Liver (tissue), 3 donors: ENCODE results near the gene KRT4.

ENCODE experiments used
- ATF3 ChIP-seq: IDR thresholded peaks from 2 replicates; pipeline ENCODE4 v1.6.1; 2016; ENCODE audit warnings: antibody characterized with exemption
- CTCF ChIP-seq: fragments of 150-350 bp; IDR thresholded peaks from 2 replicates; pipeline ENCODE4 v1.5.1; 2017; ENCODE audit warnings: improper control_type of control experiment, low read depth, low read length; ENCODE audit not compliant: missing input control
- EGR1 ChIP-seq, 2 donors: IDR thresholded peaks; 2 replicates each; pipeline ENCODE4 v1.6.1; 2016 to 2018; ENCODE audit warnings: antibody characterized with exemption in 2 of 2, low read depth in 2 of 2
- FOXA1 ChIP-seq: IDR thresholded peaks from 2 replicates; pipeline ENCODE4 v1.6.1; 2016; ENCODE audit warnings: antibody characterized with exemption
- GABPA ChIP-seq, 2 donors: IDR thresholded peaks in 1 of 2; conservative IDR thresholded peaks in 1 of 2; 2 replicates each; pipeline ENCODE4 v1.6.1; 2016; ENCODE audit warnings: antibody characterized with exemption in 2 of 2, mild to moderate bottlenecking in 1 of 2, moderate library complexity in 1 of 2
- HNF4G ChIP-seq: IDR thresholded peaks from 2 replicates; pipeline ENCODE4 v1.6.1; 2016; ENCODE audit warnings: antibody characterized with exemption
- JUND ChIP-seq, 2 donors: IDR thresholded peaks; 2 replicates each; pipeline ENCODE4 v1.6.1; 2016; ENCODE audit warnings: antibody characterized with exemption in 2 of 2
- MAX ChIP-seq: IDR thresholded peaks from 2 replicates; pipeline ENCODE4 v1.6.1; 2016; ENCODE audit warnings: antibody characterized with exemption
- NR2F2 ChIP-seq: IDR thresholded peaks from 2 replicates; pipeline ENCODE4 v1.6.1; 2016; ENCODE audit warnings: antibody characterized with exemption
- RAD21 ChIP-seq, 2 donors: IDR thresholded peaks; 2 replicates each; pipeline ENCODE4 v1.6.1; 2016; ENCODE audit warnings: antibody characterized with exemption in 2 of 2, mild to moderate bottlenecking in 2 of 2
- REST ChIP-seq: IDR thresholded peaks from 2 replicates; pipeline ENCODE4 v1.6.1; 2016; ENCODE audit warnings: antibody characterized with exemption, mild to moderate bottlenecking
- SP1 ChIP-seq: IDR thresholded peaks from 2 replicates; pipeline ENCODE4 v1.6.1; 2018; ENCODE audit warnings: antibody characterized with exemption, mild to moderate bottlenecking
- TAF1 ChIP-seq: conservative IDR thresholded peaks from 2 replicates; pipeline ENCODE4 v1.6.1; 2016; ENCODE audit warnings: antibody characterized with exemption, mild to moderate bottlenecking
- YY1 ChIP-seq: IDR thresholded peaks from 2 replicates; pipeline ENCODE4 v1.6.1; 2016; ENCODE audit warnings: antibody characterized with exemption, mild to moderate bottlenecking
- donor health status: healthy.
- donor health status: healthy.

GRCh38 chr12:52815676-52816588 is 2.0 kb upstream of the KRT4 start:
- TF ChIP-seq CTCF (no peak), FOXA1 (no peak), HNF4G (no peak), ATF3 (no peak), YY1 (no peak), RAD21 (IDR thresholded peaks at IDR 0.05) (no peak), MAX (no peak), NR2F2 (no peak), EGR1 (IDR thresholded peaks at IDR 0.05; ENCODE audit: low read depth in 2 of 2) (no peak), TAF1 (no peak), SP1 (no peak), REST (no peak), JUND (IDR thresholded peaks at IDR 0.05) (no peak), GABPA (IDR thresholded peaks at IDR 0.05 in 1 of 2, conservative IDR thresholded peaks at IDR 0.05 in 1 of 2) (no peak)
